NT2/D1 (cell line): ENCODE results near the gene PTGR2.
"Not testable (repeated sequence)": the region's sequence is repeated elsewhere in the genome, so short reads cannot be mapped to it uniquely, and the experiment has no call there.

Experiments
- DNase-seq: peaks from one replicate; pipeline ENCODE4 v3.0.0-alpha.2; 2011; ENCODE audit warnings: low read depth, low spot score
- H3K27me3 ChIP-seq: 2 replicates; pipeline ENCODE4 v1.6.0; 2011; ENCODE audit warnings: mild to moderate bottlenecking; ENCODE audit not compliant: insufficient read length, insufficient read depth
- H3K36me3 ChIP-seq: 2 replicates; pipeline ENCODE4 v1.6.1; 2011; ENCODE audit warnings: mild to moderate bottlenecking, low read length, mixed read lengths; ENCODE audit not compliant: insufficient read depth, insufficient read length
- H3K4me1 ChIP-seq: 2 replicates; pipeline ENCODE4 v1.5.1; 2011; ENCODE audit not compliant: insufficient read depth, insufficient read length
- H3K4me3 ChIP-seq: 2 replicates; pipeline ENCODE4 v1.5.1; 2011; ENCODE audit warnings: low read depth; ENCODE audit not compliant: insufficient read length
- H3K9ac ChIP-seq: 2 replicates; pipeline ENCODE4 v1.6.0; 2011; ENCODE audit warnings: low read depth; ENCODE audit not compliant: insufficient read length
- H3K9me3 ChIP-seq: 2 replicates; pipeline ENCODE4 v1.5.1; 2011; ENCODE audit warnings: mild to moderate bottlenecking, low read length; ENCODE audit not compliant: insufficient read depth
- SUZ12 ChIP-seq: IDR thresholded peaks from 2 replicates; pipeline ENCODE4 v1.6.1; 2011; ENCODE audit not compliant: insufficient read length, insufficient read depth; ENCODE audit errors: extremely low read depth
- YY1 ChIP-seq: IDR thresholded peaks from 2 replicates; pipeline ENCODE4 v1.6.1; 2011; ENCODE audit not compliant: insufficient read length, insufficient read depth
- ZNF274 ChIP-seq: IDR thresholded peaks from 2 replicates; pipeline ENCODE4 v1.6.1; 2011; ENCODE audit warnings: mild to moderate bottlenecking, low read depth, low read length

Gene PTGR2

GRCh38 chr14:73851000-73851399 is 631 bp upstream of the PTGR2 start:
- Histone ChIP-seq H3K36me3 (peaks cover 9% of the 10 kb centered on the region), H3K9me3 (no peaks in the 10 kb centered on the region), H3K4me3 (peak overlapping the region; percentile 69), H3K4me1 (no peaks in the 10 kb centered on the region), H3K9ac (peak overlapping the region; percentile 76), H3K27me3 (no peaks in the 10 kb centered on the region)
- no peak for TF ChIP-seq ZNF274
- TF ChIP-seq SUZ12 = no peak
- TF ChIP-seq YY1 = no peak
- no peak for DNase-seq

DNA sequence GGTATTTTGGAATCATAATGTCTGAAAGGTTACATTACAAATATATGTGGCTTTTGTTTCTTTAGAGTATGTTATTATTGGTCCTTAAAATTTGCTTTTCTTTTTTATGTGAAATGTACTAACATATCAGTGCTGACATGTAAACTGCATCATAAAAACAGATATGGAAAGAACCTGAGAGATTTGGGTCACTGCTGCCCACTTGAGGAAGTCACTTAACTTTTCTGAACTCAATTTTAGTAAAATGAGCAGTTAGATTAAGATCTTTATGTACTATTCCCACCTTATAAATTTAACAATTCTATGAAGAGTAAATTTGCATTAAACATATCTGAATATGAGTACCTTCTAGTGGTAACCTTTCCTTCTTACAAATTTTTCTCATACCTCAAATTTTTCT is 7.5 kb downstream of the PTGR2 start:
- Histone ChIP-seq H3K4me3 (no peak overlapping the region), H3K4me1 (no peaks in the 10 kb centered on the region), H3K27me3 (no peaks in the 10 kb centered on the region), H3K9ac (no peak overlapping the region), H3K36me3 (peaks cover 40% of the 10 kb centered on the region), H3K9me3 (no peaks in the 10 kb centered on the region)
- no peak for DNase-seq
- TF ChIP-seq SUZ12 (no peak), YY1 (no peak), ZNF274 (no peak)

DNA sequence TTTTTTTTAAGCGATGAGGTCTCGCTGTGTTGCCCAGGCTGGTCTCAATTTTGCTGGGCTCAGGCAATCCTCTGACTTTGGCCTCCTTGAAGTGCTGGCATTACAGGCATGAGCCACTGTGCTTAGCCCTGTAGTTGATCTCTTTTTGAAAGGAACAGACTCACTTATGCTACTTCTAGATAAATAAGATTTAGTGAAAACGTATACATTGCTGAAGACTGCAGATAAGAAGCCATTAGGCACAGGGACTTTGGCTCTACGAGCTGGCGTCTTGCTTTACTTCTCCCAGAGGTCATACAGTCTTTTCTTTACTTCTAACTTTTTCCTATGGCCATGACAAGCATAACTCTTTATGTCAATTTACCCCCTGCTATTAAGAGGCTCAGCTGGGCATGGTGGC is 9.4 kb downstream of the PTGR2 start:
- TF ChIP-seq YY1 (no peak), SUZ12 (no peak)
- peaks cover 43% of the 10 kb centered on the region for H3K36me3 ChIP-seq
- H3K9ac ChIP-seq = no peak overlapping the region
- no peak overlapping the region for H3K4me3 ChIP-seq
- H3K4me1 ChIP-seq = no peaks in the 10 kb centered on the region
- no peaks in the 10 kb centered on the region for H3K9me3 ChIP-seq
- no peaks in the 10 kb centered on the region for H3K27me3 ChIP-seq
- no peak for DNase-seq

GRCh38 chr14:73862480-73862879 is 10.8 kb downstream of the PTGR2 start:
- H3K36me3 ChIP-seq = peaks cover 45% of the 10 kb centered on the region
- no peak for DNase-seq
- H3K9ac ChIP-seq = no peak overlapping the region
- TF ChIP-seq ZNF274 (no peak), SUZ12 (no peak), YY1 (no peak)
- no peaks in the 10 kb centered on the region for H3K27me3 ChIP-seq
- H3K4me3 ChIP-seq = no peak overlapping the region
- no peaks in the 10 kb centered on the region for H3K4me1 ChIP-seq
- H3K9me3 ChIP-seq = no peaks in the 10 kb centered on the region

GRCh38 chr14:73863209-73863608 is 11.6 kb downstream of the PTGR2 start:
- H3K27me3 ChIP-seq = no peaks in the 10 kb centered on the region
- H3K4me3 ChIP-seq = no peak overlapping the region
- no peaks in the 10 kb centered on the region for H3K9me3 ChIP-seq
- TF ChIP-seq YY1 (no peak), ZNF274 (no peak), SUZ12 (no peak)
- H3K36me3 ChIP-seq = peaks cover 49% of the 10 kb centered on the region
- H3K9ac ChIP-seq = no peak overlapping the region
- no peaks in the 10 kb centered on the region for H3K4me1 ChIP-seq
- no peak for DNase-seq

GRCh38 chr14:73865534-73866113 is 14.0 kb downstream of the PTGR2 start:
- Histone ChIP-seq H3K36me3 (peaks cover 45% of the 10 kb centered on the region), H3K9me3 (no peaks in the 10 kb centered on the region), H3K9ac (no peak overlapping the region), H3K4me1 (no peaks in the 10 kb centered on the region), H3K27me3 (no peaks in the 10 kb centered on the region), H3K4me3 (no peak overlapping the region)
- TF ChIP-seq SUZ12 = no peak
- TF ChIP-seq ZNF274 = no peak
- TF ChIP-seq YY1 = no peak
- DNase-seq = no peak

- H3K9ac ChIP-seq, H3K4me1 ChIP-seq, H3K9me3 ChIP-seq, H3K4me3 ChIP-seq, H3K27me3 ChIP-seq, DNase-seq: not testable (repeated sequence)
- peaks cover 21% of the 10 kb centered on the region for H3K36me3 ChIP-seq
These were observed 18.1 kb downstream of the PTGR2 start for GRCh38 chr14:73869754-73870153.

- no peak overlapping the region for H3K4me3 ChIP-seq
- TF ChIP-seq SUZ12 (no peak), YY1 (no peak), ZNF274 (no peak)
- H3K9me3 ChIP-seq = no peaks in the 10 kb centered on the region
These were observed 19.0 kb downstream of the PTGR2 start for GRCh38 chr14:73870525-73871235.

More at GRCh38 chr14:73870525-73871235, 19.0 kb downstream of the PTGR2 start:
- Histone ChIP-seq H3K9ac (no peak overlapping the region), H3K4me1 (no peaks in the 10 kb centered on the region), H3K36me3 (peaks cover 13% of the 10 kb centered on the region), H3K27me3 (no peaks in the 10 kb centered on the region)
- no peak for DNase-seq
